Measurements from ENCODE around the gene SMYD1. TPM values are rescaled to one million over a fixed set of nuclear protein-coding genes. Genes with fewer than 3 reads are reported as not detected.

SMYD1 gene
- total and polyA plus RNA-seq, 5 donors from 2014 or later = not detected

GRCh38 chr2:88049622-88050021, 18.0 kb upstream of the SMYD1 start:
- no peak overlapping the region for H3K27ac ChIP-seq (ENCODE audit: insufficient read depth, low read length, poor library complexity, severe bottlenecking)
- Mint-ChIP-seq H3K9me3 (peaks cover 0 to 2% (median 0%) of the 10 kb centered on the region in 7 donors), H3K27me3 (no peaks in the 10 kb centered on the region), H3K4me3 (no peak overlapping the region), H3K36me3 (peaks cover 9% of the 10 kb centered on the region), H3K4me1 (peaks cover 42 to 74% (median 56%) of the 10 kb centered on the region in 4 donors), H3K27ac (no peak overlapping the region)
- H3K4me3 ChIP-seq (ENCODE audit: low read depth, low read length) = no peak overlapping the region
- H3K9me3 ChIP-seq (ENCODE audit: control insufficient read depth in 2 of 2, low read length in 2 of 2) = no peaks in the 10 kb centered on the region
- peaks cover 20% of the 10 kb centered on the region for H3K4me1 ChIP-seq (ENCODE audit: control insufficient read depth, insufficient read depth, low read length, poor library complexity, severe bottlenecking)
- H3K27me3 ChIP-seq (ENCODE audit: control insufficient read depth, insufficient read depth, low read length) = no peaks in the 10 kb centered on the region
- DNase-seq (no peak), ATAC-seq (ENCODE audit: low read depth in 2 of 2) (no peak)
- H3K36me3 ChIP-seq (ENCODE audit: control insufficient read depth, insufficient read depth, low read length) = peaks cover 2% of the 10 kb centered on the region

GRCh38 chr2:88051792-88052191, 15.8 kb upstream of the SMYD1 start:
- no peak overlapping the region for H3K4me3 ChIP-seq (ENCODE audit: low read depth, low read length)
- Mint-ChIP-seq H3K4me1 (peaks cover 46 to 68% (median 57%) of the 10 kb centered on the region in 4 donors), H3K27ac (peak overlapping the region in 1 of 3 donors; percentile 52), H3K9me3 (no peaks in the 10 kb centered on the region), H3K4me3 (peak overlapping the region in 1 of 4 donors; percentile 25), H3K27me3 (peaks cover 4% of the 10 kb centered on the region), H3K36me3 (peaks cover 3% of the 10 kb centered on the region)
- H3K4me1 ChIP-seq (ENCODE audit: control insufficient read depth, insufficient read depth, low read length, poor library complexity, severe bottlenecking) = peaks cover 34% of the 10 kb centered on the region
- ATAC-seq (ENCODE audit: low read depth in 2 of 2) (no peak), DNase-seq (no peak)
- peaks cover 2% of the 10 kb centered on the region for H3K36me3 ChIP-seq (ENCODE audit: control insufficient read depth, insufficient read depth, low read length)
- no peaks in the 10 kb centered on the region for H3K27me3 ChIP-seq (ENCODE audit: control insufficient read depth, insufficient read depth, low read length)
- H3K9me3 ChIP-seq (ENCODE audit: control insufficient read depth in 2 of 2, low read length in 2 of 2) = no peaks in the 10 kb centered on the region
- H3K27ac ChIP-seq (ENCODE audit: insufficient read depth, low read length, poor library complexity, severe bottlenecking) = no peak overlapping the region

- DNase-seq = no peak
- Histone ChIP-seq H3K36me3 (ENCODE audit: control insufficient read depth, insufficient read depth, low read length) (peaks cover 2% of the 10 kb centered on the region), H3K4me3 (ENCODE audit: low read depth, low read length) (peak overlapping the region; percentile 96), H3K4me1 (ENCODE audit: control insufficient read depth, insufficient read depth, low read length, poor library complexity, severe bottlenecking) (peaks cover 34% of the 10 kb centered on the region), H3K27me3 (ENCODE audit: control insufficient read depth, insufficient read depth, low read length) (no peaks in the 10 kb centered on the region), H3K9me3 (ENCODE audit: control insufficient read depth in 2 of 2, low read length in 2 of 2) (no peaks in the 10 kb centered on the region), H3K27ac (ENCODE audit: insufficient read depth, low read length, poor library complexity, severe bottlenecking) (peak overlapping the region; percentile 93)
- H3K36me3 Mint-ChIP-seq = peaks cover 3% of the 10 kb centered on the region
- H3K4me3 Mint-ChIP-seq = peak overlapping the region; percentile 73 to 97 (median 94)
- peaks cover 46 to 65% (median 58%) of the 10 kb centered on the region in 4 donors for H3K4me1 Mint-ChIP-seq
- H3K27me3 Mint-ChIP-seq = peaks cover 4% of the 10 kb centered on the region
- ATAC-seq (ENCODE audit: low read depth in 2 of 2) = no peak
- H3K27ac Mint-ChIP-seq = peak overlapping the region; percentile 93 to 98 (median 97)
- H3K9me3 Mint-ChIP-seq = no peaks in the 10 kb centered on the region
These were observed 14.3 kb upstream of the SMYD1 start for GRCh38 chr2:88053296-88053695.

GRCh38 chr2:88053934-88054781, 13.5 kb upstream of the SMYD1 start:
- Histone ChIP-seq H3K27me3 (ENCODE audit: control insufficient read depth, insufficient read depth, low read length) (no peaks in the 10 kb centered on the region), H3K36me3 (ENCODE audit: control insufficient read depth, insufficient read depth, low read length) (no peaks in the 10 kb centered on the region), H3K4me3 (ENCODE audit: low read depth, low read length) (peak overlapping the region; percentile 96), H3K9me3 (ENCODE audit: control insufficient read depth in 2 of 2, low read length in 2 of 2) (no peaks in the 10 kb centered on the region), H3K27ac (ENCODE audit: insufficient read depth, low read length, poor library complexity, severe bottlenecking) (peak overlapping the region; percentile 93), H3K4me1 (ENCODE audit: control insufficient read depth, insufficient read depth, low read length, poor library complexity, severe bottlenecking) (peaks cover 34% of the 10 kb centered on the region)
- H3K27me3 Mint-ChIP-seq = peaks cover 4% of the 10 kb centered on the region
- DNase-seq (no peak), ATAC-seq (ENCODE audit: low read depth in 2 of 2) (no peak)
- H3K4me3 Mint-ChIP-seq = peak overlapping the region; percentile 93 to 97 (median 96)
- H3K4me1 Mint-ChIP-seq = peaks cover 41 to 57% (median 50%) of the 10 kb centered on the region in 4 donors
- H3K36me3 Mint-ChIP-seq = peaks cover 3% of the 10 kb centered on the region
- H3K9me3 Mint-ChIP-seq = no peaks in the 10 kb centered on the region
- peak overlapping the region; percentile 93 to 98 (median 97) for H3K27ac Mint-ChIP-seq

GRCh38 chr2:88054782-88055370, 12.7 kb upstream of the SMYD1 start:
- peak in 2 of 3 donors; percentile 6 to 37 for DNase-seq

GRCh38 chr2:88055371-88056128, 12.1 kb upstream of the SMYD1 start, which contains the start of gene KRCC1:
Gene KRCC1, minus strand, starts transcription at chr2:88055783. Its CDS starts 27,220 bp downstream, at chr2:88028563.
- H3K27me3 ChIP-seq (ENCODE audit: control insufficient read depth, insufficient read depth, low read length) = no peaks in the 10 kb centered on the region
- H3K36me3 ChIP-seq (ENCODE audit: control insufficient read depth, insufficient read depth, low read length) = no peaks in the 10 kb centered on the region
- ATAC-seq (ENCODE audit: low read depth in 2 of 2) (peak; percentile 94 to 97), DNase-seq (peak; percentile 93 to 98 (median 94))
- peak within 1 kb of the TSS; percentile 98 for H3K27ac Mint-ChIP-seq
- peaks cover 34 to 47% (median 42%) of the 10 kb centered on the region in 4 donors for H3K4me1 Mint-ChIP-seq
- peaks cover 4% of the 10 kb centered on the region for H3K27me3 Mint-ChIP-seq
- H3K4me1 ChIP-seq (ENCODE audit: control insufficient read depth, insufficient read depth, low read length, poor library complexity, severe bottlenecking) = peaks cover 34% of the 10 kb centered on the region
- peak within 1 kb of the TSS; percentile 93 to 97 (median 96) for H3K4me3 Mint-ChIP-seq
- H3K9me3 ChIP-seq (ENCODE audit: control insufficient read depth in 2 of 2, low read length in 2 of 2) = no peaks in the 10 kb centered on the region
- H3K36me3 Mint-ChIP-seq = peaks cover 3% of the 10 kb centered on the region
- H3K9me3 Mint-ChIP-seq = no peaks in the 10 kb centered on the region
- H3K27ac ChIP-seq (ENCODE audit: insufficient read depth, low read length, poor library complexity, severe bottlenecking) = peak within 1 kb of the TSS; percentile 93
- H3K4me3 ChIP-seq (ENCODE audit: low read depth, low read length) = peak within 1 kb of the TSS; percentile 96

More at GRCh38 chr2:88054782-88055370, 12.7 kb upstream of the SMYD1 start:
- H3K36me3 Mint-ChIP-seq = peaks cover 3% of the 10 kb centered on the region
- Histone ChIP-seq H3K4me1 (ENCODE audit: control insufficient read depth, insufficient read depth, low read length, poor library complexity, severe bottlenecking) (peaks cover 34% of the 10 kb centered on the region), H3K36me3 (ENCODE audit: control insufficient read depth, insufficient read depth, low read length) (no peaks in the 10 kb centered on the region), H3K9me3 (ENCODE audit: control insufficient read depth in 2 of 2, low read length in 2 of 2) (no peaks in the 10 kb centered on the region), H3K27me3 (ENCODE audit: control insufficient read depth, insufficient read depth, low read length) (no peaks in the 10 kb centered on the region), H3K27ac (ENCODE audit: insufficient read depth, low read length, poor library complexity, severe bottlenecking) (peak overlapping the region; percentile 93), H3K4me3 (ENCODE audit: low read depth, low read length) (peak overlapping the region; percentile 96)
- H3K4me1 Mint-ChIP-seq = peaks cover 36 to 50% (median 45%) of the 10 kb centered on the region in 4 donors
- peak overlapping the region; percentile 93 to 97 (median 96) for H3K4me3 Mint-ChIP-seq
- no peaks in the 10 kb centered on the region for H3K9me3 Mint-ChIP-seq
- ATAC-seq (ENCODE audit: low read depth in 2 of 2) = no peak
- H3K27ac Mint-ChIP-seq = peak overlapping the region; percentile 93 to 98 (median 97)
- peaks cover 4% of the 10 kb centered on the region for H3K27me3 Mint-ChIP-seq

GRCh38 chr2:88057437-88057844, 10.2 kb upstream of the SMYD1 start:
- H3K36me3 ChIP-seq (ENCODE audit: control insufficient read depth, insufficient read depth, low read length) = no peaks in the 10 kb centered on the region
- Mint-ChIP-seq H3K4me1 (peaks cover 28 to 38% (median 34%) of the 10 kb centered on the region in 4 donors), H3K4me3 (peak overlapping the region in 2 of 4 donors; percentile 2 to 93), H3K27me3 (peaks cover 4% of the 10 kb centered on the region), H3K9me3 (no peaks in the 10 kb centered on the region), H3K36me3 (peaks cover 3% of the 10 kb centered on the region), H3K27ac (peak overlapping the region in 1 of 3 donors; percentile 85)
- no peaks in the 10 kb centered on the region for H3K9me3 ChIP-seq (ENCODE audit: control insufficient read depth in 2 of 2, low read length in 2 of 2)
- DNase-seq (no peak), ATAC-seq (ENCODE audit: low read depth in 2 of 2) (no peak)
- no peak overlapping the region for H3K27ac ChIP-seq (ENCODE audit: insufficient read depth, low read length, poor library complexity, severe bottlenecking)
- peaks cover 34% of the 10 kb centered on the region for H3K4me1 ChIP-seq (ENCODE audit: control insufficient read depth, insufficient read depth, low read length, poor library complexity, severe bottlenecking)
- H3K4me3 ChIP-seq (ENCODE audit: low read depth, low read length) = no peak overlapping the region
- no peaks in the 10 kb centered on the region for H3K27me3 ChIP-seq (ENCODE audit: control insufficient read depth, insufficient read depth, low read length)
